BLaER1 (cell line): ENCODE measurements around the gene SLC5A10.

Source experiments
- H3K27ac ChIP-seq: shearing (Covaris generic); formaldehyde crosslinking; 2 replicates; pipeline ENCODE4 v1.8.1; 2022
- H3K27me3 ChIP-seq: shearing (Covaris generic); formaldehyde crosslinking; 2 replicates; pipeline ENCODE4 v1.8.1; 2022
- H3K36me3 ChIP-seq: shearing (Covaris generic); formaldehyde crosslinking; 2 replicates; pipeline ENCODE4 v1.8.1; 2022
- H3K4me1 ChIP-seq: shearing (Covaris generic); formaldehyde crosslinking; 2 replicates; pipeline ENCODE4 v1.8.1; 2022
- H3K4me2 ChIP-seq: shearing (Covaris generic); formaldehyde crosslinking; 2 replicates; pipeline ENCODE4 v1.8.1; 2022
- H3K4me3 ChIP-seq: shearing (Covaris generic); formaldehyde crosslinking; 2 replicates; pipeline ENCODE4 v1.8.1; 2022
- H3K9ac ChIP-seq: shearing (Covaris generic); formaldehyde crosslinking; 2 replicates; pipeline ENCODE4 v1.8.1; 2022
- H3K9me3 ChIP-seq: shearing (Covaris generic); formaldehyde crosslinking; 2 replicates; pipeline ENCODE4 v1.8.1; 2022
- H4K20me1 ChIP-seq: shearing (Covaris generic); formaldehyde crosslinking; 2 replicates; pipeline ENCODE4 v1.8.1; 2022
- Cebpa-rat ChIP-seq: shearing (Covaris generic); IDR thresholded peaks from 2 replicates; pipeline ENCODE4 v1.8.1; 2022

The SLC5A10 gene

DNA sequence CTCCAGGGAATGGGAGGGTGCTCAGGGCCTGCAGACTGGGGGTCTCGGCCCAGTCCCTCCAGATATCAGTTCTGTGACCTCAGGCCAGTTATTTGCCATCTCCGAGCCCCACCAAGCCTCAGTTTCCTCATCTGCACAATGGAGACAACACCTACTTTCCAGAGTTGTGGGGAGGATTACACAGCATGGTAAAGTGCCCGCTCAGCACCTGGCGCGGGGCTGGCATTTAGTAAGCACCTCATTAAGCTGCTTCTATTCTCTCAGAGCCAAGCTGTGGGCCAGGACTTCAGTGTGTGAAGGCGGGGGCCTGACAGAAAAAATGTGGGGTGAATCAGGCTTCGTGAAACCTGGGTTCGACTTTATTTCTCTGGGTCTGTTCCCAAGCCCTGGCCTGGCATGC, 47.4 kb downstream of the SLC5A10 start:
- no peak overlapping the region for H3K9ac ChIP-seq
- H3K27ac ChIP-seq, result no peak overlapping the region
- peaks cover 49% of the 10 kb centered on the region for H3K27me3 ChIP-seq
- H4K20me1 ChIP-seq, result peaks cover 19% of the 10 kb centered on the region
- H3K4me2 ChIP-seq, result no peak overlapping the region
- no peaks in the 10 kb centered on the region for H3K36me3 ChIP-seq
- H3K4me3 ChIP-seq, result no peak overlapping the region
- H3K9me3 ChIP-seq, result peaks cover 20% of the 10 kb centered on the region
- peaks cover 35% of the 10 kb centered on the region for H3K4me1 ChIP-seq
- TF ChIP-seq Cebpa-rat, result no peak

DNA sequence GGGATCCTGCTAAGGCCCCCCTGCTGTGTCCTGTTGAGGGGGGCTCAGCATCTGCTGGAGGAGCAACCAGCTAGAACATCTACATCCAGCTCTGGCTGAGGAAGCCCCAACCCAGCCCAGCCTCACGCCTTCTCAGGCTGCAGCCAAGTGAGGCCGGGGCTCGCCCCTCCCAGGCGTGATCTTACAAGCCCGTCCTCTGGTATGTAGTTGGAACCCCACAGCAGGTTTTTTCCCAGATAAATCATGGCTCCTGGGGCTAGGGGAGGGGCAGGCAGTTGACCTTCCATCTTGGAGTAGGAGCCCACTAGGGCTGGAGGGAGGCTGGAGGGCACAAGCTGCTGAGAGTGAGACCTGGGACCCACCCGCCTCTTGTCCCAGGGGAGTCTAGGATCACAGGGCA, 47.9 kb downstream of the SLC5A10 start:
- Histone ChIP-seq H3K4me1 (peaks cover 40% of the 10 kb centered on the region), H3K27ac (no peak overlapping the region), H3K4me3 (no peak overlapping the region), H3K9ac (no peak overlapping the region), H3K36me3 (no peaks in the 10 kb centered on the region), H3K4me2 (no peak overlapping the region), H3K9me3 (peaks cover 15% of the 10 kb centered on the region), H4K20me1 (peaks cover 25% of the 10 kb centered on the region), H3K27me3 (peaks cover 51% of the 10 kb centered on the region)
- TF ChIP-seq Cebpa-rat, result no peak

DNA sequence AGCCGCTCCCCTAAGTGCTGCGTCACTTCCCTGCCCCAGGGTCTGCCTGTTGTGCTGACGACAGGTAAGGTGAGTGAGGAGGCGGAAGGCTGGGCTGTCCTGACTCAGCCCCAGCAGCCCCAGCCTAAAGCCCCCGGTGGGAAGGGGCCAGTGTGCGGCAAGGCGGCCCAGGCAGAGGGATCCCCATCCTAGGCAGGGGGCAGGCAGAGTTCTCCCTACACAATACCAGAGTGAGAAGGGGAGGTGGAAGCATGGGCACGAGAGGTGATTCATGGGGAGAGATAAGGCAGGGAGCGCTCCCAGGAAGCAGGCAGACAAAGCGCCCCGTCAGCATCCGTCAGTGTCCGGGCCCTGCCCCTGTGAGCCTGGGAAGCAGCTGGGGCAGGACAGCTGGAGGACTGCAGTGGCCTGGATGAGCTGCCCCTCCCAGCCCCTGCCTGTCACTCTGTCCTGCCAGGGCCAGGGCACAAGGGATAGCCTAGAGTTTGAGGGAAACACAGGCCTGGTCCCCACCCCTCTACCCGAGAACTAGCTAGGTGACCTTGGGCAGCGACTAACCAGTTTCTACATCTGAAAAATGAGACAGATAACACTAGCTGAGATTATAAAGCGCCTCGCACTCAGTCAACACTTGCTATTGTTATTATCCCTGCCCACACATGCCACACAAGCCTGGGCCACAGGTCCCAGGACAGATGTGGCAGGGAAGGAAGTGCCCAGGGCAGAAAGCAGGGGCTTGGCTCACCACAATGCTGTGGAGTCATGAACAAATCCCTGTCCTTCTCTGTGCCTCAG, 48.8 kb downstream of the SLC5A10 start:
- Histone ChIP-seq H3K9ac (no peak overlapping the region), H4K20me1 (peaks cover 29% of the 10 kb centered on the region), H3K36me3 (no peaks in the 10 kb centered on the region), H3K4me1 (peaks cover 48% of the 10 kb centered on the region), H3K4me3 (no peak overlapping the region), H3K27me3 (peaks cover 60% of the 10 kb centered on the region), H3K9me3 (peaks cover 7% of the 10 kb centered on the region), H3K27ac (no peak overlapping the region), H3K4me2 (peak overlapping the region; percentile 50)
- no peak for TF ChIP-seq Cebpa-rat

DNA sequence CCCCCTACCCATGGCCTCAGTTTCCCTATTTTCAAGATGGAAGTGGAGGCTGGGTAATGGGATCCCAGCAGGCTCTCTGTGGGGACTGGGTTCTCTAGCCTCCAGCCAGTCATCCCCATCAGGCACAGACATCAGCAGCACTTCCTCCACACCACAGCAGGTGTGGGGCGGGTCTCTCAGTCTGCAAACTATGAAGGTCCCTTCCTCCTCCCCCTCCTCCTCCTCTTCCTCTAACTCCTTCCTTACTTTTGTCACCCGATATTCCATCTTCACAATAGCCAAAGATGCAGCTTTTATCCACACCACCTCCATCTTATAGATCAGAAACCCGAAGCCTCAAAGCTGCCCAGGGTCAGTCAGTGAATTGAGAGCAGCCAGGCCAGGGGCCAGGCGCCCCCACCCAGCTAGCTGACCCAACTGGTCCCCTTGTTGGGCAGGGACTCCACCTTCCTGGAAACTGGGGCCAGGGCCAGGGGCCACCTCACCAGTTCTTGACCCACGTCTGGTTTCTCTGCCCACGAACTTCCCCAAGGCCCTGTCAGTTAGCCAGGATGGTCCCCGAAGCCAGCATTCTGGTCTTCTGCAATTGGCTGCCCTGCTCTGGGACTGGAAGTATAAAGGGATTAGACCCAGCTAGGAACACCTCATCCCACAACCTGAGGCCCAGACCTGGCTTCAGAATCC, 50.1 kb downstream of the SLC5A10 start:
- H3K27me3 ChIP-seq, result peaks cover 69% of the 10 kb centered on the region
- peaks cover 50% of the 10 kb centered on the region for H3K4me1 ChIP-seq
- no peak overlapping the region for H3K9ac ChIP-seq
- no peaks in the 10 kb centered on the region for H3K36me3 ChIP-seq
- H3K9me3 ChIP-seq, result peaks cover 9% of the 10 kb centered on the region
- no peak for TF ChIP-seq Cebpa-rat
- no peak overlapping the region for H3K4me3 ChIP-seq
- peaks cover 29% of the 10 kb centered on the region for H4K20me1 ChIP-seq
- H3K4me2 ChIP-seq, result peak overlapping the region; percentile 50
- H3K27ac ChIP-seq, result no peak overlapping the region

DNA sequence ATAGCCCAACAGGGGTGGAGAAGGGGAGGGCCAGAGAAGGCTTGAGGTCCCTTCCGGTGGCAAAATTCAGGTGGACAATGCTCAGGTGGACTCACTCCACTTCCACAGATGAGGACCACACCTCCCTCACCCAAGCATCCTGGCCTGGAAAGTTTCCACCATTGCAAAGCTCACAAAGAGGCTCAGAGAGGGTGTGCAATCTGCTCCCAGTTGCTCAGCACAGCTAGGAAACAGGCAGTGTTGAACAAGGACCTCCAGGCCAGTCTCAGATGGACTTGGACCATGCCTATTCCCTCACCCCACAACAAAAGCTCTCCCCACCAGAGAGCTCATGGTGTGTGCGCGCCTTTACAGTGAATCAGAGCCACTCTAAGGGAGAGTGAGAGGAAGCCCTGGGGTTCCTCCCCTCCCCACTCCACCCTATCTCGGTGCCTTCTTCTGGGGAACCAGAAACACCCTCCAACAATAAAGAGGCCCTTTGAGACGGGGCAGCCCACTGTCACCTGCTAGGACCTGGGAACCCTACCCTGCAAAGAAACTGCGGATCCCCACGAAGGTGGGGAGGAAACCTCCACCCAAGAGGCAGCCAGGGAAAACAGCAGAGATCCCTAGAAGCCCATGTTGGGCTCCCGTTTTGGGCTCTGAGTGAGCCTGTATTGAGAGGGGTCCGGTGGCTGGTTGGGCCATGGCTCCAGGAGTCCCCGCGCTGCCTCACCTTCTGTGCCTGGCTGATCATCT, 51.0 kb downstream of the SLC5A10 start:
- H3K4me3 ChIP-seq, result 0 out of 2 replicates have a peak overlapping the region, but pooled peaks have one; percentile 69
- H3K27me3 ChIP-seq, result peaks cover 69% of the 10 kb centered on the region
- no peak for TF ChIP-seq Cebpa-rat
- H3K36me3 ChIP-seq, result no peaks in the 10 kb centered on the region
- peak overlapping the region; percentile 97; the same call in 1 of the 2 replicates for H3K4me2 ChIP-seq
- H3K9me3 ChIP-seq, result peaks cover 9% of the 10 kb centered on the region
- H3K9ac ChIP-seq, result no peak overlapping the region
- H3K27ac ChIP-seq, result no peak overlapping the region
- H3K4me1 ChIP-seq, result peaks cover 50% of the 10 kb centered on the region
- peaks cover 29% of the 10 kb centered on the region for H4K20me1 ChIP-seq

DNA sequence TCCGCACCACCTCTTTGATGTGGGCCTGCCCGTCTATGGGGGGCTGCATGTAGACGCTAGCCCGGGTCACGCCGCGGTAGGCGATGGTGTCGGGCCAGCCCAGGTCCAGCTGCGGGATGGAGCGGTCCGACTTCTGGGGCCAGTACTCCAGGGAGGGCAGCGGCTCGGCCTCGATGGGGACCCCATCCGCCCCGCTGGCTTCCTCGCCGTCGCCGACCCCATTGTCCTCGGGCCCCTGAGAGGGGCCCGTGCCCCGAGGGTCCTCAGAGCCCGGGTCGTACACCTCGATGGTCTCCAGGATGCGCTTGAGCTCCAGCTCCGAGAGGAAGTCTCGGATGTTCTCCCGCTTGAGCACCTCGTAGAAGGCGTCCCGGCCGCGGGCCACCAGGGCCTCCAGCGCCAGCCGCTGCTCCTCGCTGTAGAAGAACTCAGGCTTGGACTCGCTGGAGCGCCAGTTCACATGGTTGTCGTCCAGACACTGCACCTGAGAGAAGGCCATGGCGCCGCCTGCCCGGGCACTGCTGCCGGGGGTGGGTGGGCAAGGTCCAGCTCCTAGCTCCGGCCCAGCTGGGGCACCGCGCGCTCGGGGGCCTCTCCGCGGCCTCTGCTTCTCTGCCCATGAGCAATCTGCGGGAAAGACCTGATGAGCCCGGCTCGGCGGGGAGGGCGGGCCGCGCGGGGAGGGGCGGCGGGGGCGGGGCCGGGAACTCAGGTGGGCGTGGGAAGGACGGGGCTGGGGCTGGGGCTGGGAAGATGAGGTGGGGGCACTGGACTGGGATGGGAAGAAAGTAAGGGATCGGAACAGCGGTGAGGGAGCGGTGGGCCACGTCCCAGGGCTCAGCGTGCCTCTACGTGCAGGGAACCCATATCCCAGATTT, 51.8 kb downstream of the SLC5A10 start:
- no peak overlapping the region for H3K27ac ChIP-seq
- peak overlapping the region; percentile 58 for H3K9ac ChIP-seq
- H3K4me2 ChIP-seq, result peak overlapping the region; percentile 97
- H3K9me3 ChIP-seq, result peaks cover 9% of the 10 kb centered on the region
- H4K20me1 ChIP-seq, result peaks cover 29% of the 10 kb centered on the region
- no peak for TF ChIP-seq Cebpa-rat
- H3K4me3 ChIP-seq, result peak overlapping the region; percentile 69
- no peaks in the 10 kb centered on the region for H3K36me3 ChIP-seq
- H3K27me3 ChIP-seq, result peaks cover 69% of the 10 kb centered on the region
- peaks cover 50% of the 10 kb centered on the region for H3K4me1 ChIP-seq

DNA sequence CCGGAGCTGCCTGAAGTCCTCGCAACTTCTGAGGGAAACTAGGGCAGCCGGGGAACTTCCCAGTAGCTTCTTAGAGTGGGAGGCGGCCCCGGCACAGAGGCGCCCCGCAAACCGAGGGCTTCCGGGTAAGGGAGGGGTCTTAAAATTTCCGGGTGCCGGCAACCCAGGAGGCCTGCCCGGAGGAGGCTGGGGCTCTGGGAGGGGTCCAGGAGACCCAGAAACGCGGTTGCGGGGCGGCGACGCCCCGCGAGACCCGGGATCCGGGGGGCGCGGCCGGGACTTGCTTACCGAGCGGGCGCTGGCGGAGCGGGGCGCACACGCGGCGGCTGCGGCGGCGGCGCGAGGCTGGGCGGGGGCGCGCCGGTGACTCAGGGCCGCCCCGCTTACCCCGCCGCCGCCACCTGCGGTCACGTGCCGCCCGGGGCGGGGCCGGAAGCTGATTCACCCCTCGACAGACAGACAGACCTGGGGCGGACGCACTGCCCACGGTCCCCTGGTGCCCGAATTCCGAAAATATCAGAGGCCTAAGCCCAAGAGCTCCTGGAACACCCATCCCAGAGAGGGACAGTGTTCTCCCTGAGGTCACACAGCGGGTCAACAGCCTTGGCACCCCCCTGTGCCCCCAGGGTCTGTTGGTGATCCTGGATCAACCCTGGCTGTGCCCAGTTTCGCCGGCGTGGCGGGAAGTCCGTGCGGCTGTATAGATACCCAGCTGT, 52.6 kb downstream of the SLC5A10 start, which contains the start of gene FAM83G:
TSS of gene FAM83G (minus strand) at position 344 of the 716 bp plus-strand sequence. CDS start 723 bp downstream, outside the sequence.
- TF ChIP-seq Cebpa-rat, result no peak
- Histone ChIP-seq H4K20me1 (peaks cover 29% of the 10 kb centered on the region), H3K4me1 (peaks cover 50% of the 10 kb centered on the region), H3K4me2 (peak within 1 kb of the TSS; percentile 97), H3K27ac (no peak within 1 kb of the TSS), H3K4me3 (peak within 1 kb of the TSS; percentile 69), H3K9ac (peak within 1 kb of the TSS; percentile 58), H3K9me3 (peaks cover 9% of the 10 kb centered on the region), H3K27me3 (peaks cover 69% of the 10 kb centered on the region), H3K36me3 (no peaks in the 10 kb centered on the region)

DNA sequence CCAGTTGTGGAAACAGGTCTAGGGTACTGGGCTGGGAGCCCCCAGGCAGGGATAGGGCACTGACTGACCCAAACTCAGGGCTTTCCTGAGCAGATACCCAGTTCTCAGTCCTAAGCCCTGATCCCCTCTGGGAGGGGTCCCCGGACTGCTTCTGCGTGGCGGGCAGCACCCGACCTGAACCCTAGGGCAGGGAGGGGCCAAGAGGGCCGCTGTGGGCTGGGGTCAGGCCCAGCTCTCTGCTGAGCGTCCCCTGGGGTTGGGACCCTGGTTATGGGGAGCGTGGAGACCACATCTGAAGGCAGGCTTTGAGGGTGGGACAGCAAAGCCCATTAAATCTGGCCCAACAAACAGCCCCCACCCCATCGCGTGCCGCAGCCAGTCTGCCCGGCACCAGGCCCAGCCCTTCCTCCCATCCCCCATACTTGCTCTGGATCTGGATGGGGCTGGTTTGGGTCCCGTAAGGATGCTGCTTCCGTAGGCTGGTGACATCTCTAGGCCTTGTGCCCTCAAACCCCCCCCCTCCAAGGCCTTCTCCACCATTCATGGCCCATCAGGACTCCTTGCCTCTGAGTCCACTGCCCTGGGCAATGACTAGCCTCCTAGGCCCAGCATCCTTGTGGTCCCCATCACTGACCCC, 53.3 kb downstream of the SLC5A10 start:
- TF ChIP-seq Cebpa-rat, result no peak
- no peak overlapping the region for H3K9ac ChIP-seq
- H3K4me1 ChIP-seq, result peaks cover 50% of the 10 kb centered on the region
- H3K36me3 ChIP-seq, result no peaks in the 10 kb centered on the region
- peaks cover 29% of the 10 kb centered on the region for H4K20me1 ChIP-seq
- no peak overlapping the region for H3K27ac ChIP-seq
- peaks cover 64% of the 10 kb centered on the region for H3K27me3 ChIP-seq
- peak overlapping the region; percentile 97 for H3K4me2 ChIP-seq
- peak overlapping the region; percentile 69; the same call in 1 of the 2 replicates for H3K4me3 ChIP-seq
- peaks cover 9% of the 10 kb centered on the region for H3K9me3 ChIP-seq
